ENCODE data around the gene OPA3.

OPA3 gene

GRCh38 chr19:45498411-45499195, 86.0 kb downstream of the OPA3 start, which contains the start of gene PPM1N:
PPM1N (plus strand) TSS chr19:45498443; CDS start chr19:45498473, 30 bp downstream.
- peak; percentile 46 for TF ChIP-seq CTCF (IDR thresholded peaks at IDR 0.05; ENCODE audit: insufficient read depth, low read depth, low read length, missing control alignments)
- peak; percentile 79 for DNase-seq (ENCODE audit: low read depth)
- H3K4me3 ChIP-seq (ENCODE audit: low read depth, low read length): peak within 1 kb of the TSS; percentile 59

- DNase-seq (ENCODE audit: low read depth): no peak
- peak overlapping the region; percentile 59 for H3K4me3 ChIP-seq (ENCODE audit: low read depth, low read length)
- no peak for TF ChIP-seq CTCF (IDR thresholded peaks at IDR 0.05; ENCODE audit: insufficient read depth, low read depth, low read length, missing control alignments)
Measured at GRCh38 chr19:45497791-45498190, 86.8 kb downstream of the OPA3 start.

- H3K4me3 ChIP-seq (ENCODE audit: low read depth, low read length): peak overlapping the region; percentile 64
- no peak for DNase-seq (ENCODE audit: low read depth)
- TF ChIP-seq CTCF (IDR thresholded peaks at IDR 0.05; ENCODE audit: insufficient read depth, low read depth, low read length, missing control alignments): no peak
Measured at GRCh38 chr19:45496349-45496953, 88.2 kb downstream of the OPA3 start.

GRCh38 chr19:45495178-45495577, 89.4 kb downstream of the OPA3 start:
- no peak for DNase-seq (ENCODE audit: low read depth)
- H3K4me3 ChIP-seq (ENCODE audit: low read depth, low read length): no peak overlapping the region
- TF ChIP-seq CTCF (IDR thresholded peaks at IDR 0.05; ENCODE audit: insufficient read depth, low read depth, low read length, missing control alignments): no peak

- DNase-seq (ENCODE audit: low read depth): no peak
- H3K4me3 ChIP-seq (ENCODE audit: low read depth, low read length): no peak overlapping the region
- TF ChIP-seq CTCF (IDR thresholded peaks at IDR 0.05; ENCODE audit: insufficient read depth, low read depth, low read length, missing control alignments): no peak
Measured at GRCh38 chr19:45494261-45494916, 90.2 kb downstream of the OPA3 start.

- peak overlapping the region; percentile 75 for H3K4me3 ChIP-seq (ENCODE audit: low read depth, low read length)
- TF ChIP-seq CTCF (IDR thresholded peaks at IDR 0.05; ENCODE audit: insufficient read depth, low read depth, low read length, missing control alignments): no peak
- peak; percentile 81 for DNase-seq (ENCODE audit: low read depth)
Measured at GRCh38 chr19:45492627-45493470, 91.8 kb downstream of the OPA3 start.
